LNCaP clone FGC (cell line): ENCODE results near the gene SRGAP1.

ENCODE experiments used
- DNase-seq: peaks from one replicate; pipeline ENCODE4 v3.0.0-alpha.2; 2011; ENCODE audit warnings: low read depth
- H3K4me3 ChIP-seq: 2 replicates; pipeline ENCODE4 v1.5.1; 2011; ENCODE audit warnings: mild to moderate bottlenecking, low read depth, low read length, control low read depth
- TF ChIP-seq, protein P1 (sequence below): IDR thresholded peaks from 2 replicates; pipeline ENCODE4 v1.5.1; 2012; ENCODE audit warnings: mild to moderate bottlenecking; ENCODE audit not compliant: control insufficient read depth, insufficient read depth; ENCODE audit errors: extremely low read depth

SRGAP1 gene

GRCh38 chr12:63845726-63846125 is 1.2 kb downstream of the SRGAP1 start:
- no peak for DNase-seq
- TF ChIP-seq, protein P1, sequence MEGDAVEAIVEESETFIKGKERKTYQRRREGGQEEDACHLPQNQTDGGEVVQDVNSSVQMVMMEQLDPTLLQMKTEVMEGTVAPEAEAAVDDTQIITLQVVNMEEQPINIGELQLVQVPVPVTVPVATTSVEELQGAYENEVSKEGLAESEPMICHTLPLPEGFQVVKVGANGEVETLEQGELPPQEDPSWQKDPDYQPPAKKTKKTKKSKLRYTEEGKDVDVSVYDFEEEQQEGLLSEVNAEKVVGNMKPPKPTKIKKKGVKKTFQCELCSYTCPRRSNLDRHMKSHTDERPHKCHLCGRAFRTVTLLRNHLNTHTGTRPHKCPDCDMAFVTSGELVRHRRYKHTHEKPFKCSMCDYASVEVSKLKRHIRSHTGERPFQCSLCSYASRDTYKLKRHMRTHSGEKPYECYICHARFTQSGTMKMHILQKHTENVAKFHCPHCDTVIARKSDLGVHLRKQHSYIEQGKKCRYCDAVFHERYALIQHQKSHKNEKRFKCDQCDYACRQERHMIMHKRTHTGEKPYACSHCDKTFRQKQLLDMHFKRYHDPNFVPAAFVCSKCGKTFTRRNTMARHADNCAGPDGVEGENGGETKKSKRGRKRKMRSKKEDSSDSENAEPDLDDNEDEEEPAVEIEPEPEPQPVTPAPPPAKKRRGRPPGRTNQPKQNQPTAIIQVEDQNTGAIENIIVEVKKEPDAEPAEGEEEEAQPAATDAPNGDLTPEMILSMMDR = no peak
- H3K4me3 ChIP-seq = no peak overlapping the region

DNA sequence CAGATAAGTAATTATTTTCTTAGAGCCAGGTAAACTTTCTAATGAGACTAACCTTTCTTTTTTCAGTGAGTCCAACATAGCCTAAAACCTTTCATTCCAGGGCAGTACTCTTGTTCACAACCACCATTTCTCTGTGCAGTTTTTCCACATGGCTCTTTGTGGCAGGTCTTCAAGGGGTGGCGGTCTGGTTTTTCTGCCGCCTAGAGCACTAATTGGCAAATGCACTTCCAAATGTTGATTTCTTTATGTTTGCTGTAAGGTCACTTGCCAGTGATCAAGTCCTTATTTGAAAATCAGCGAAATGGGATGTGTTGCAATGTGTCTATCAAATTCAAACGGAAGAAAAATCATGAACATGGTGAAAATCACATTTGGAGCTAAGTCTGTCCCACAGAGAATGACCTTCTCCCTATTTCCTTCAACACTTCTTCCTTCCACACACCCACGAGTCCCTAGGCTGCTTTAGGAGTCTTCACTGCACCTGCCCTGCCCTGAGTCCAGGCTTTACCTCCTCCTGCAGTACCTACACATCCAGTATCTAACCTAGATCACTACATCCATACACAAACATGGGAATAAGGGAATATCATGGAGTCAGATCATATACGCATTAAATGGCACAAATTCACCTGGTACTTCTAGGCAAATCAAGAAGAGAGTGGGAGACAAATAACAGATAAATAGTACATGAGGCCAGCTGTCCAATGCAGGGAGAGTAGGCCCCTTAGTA is 1.9 kb downstream of the SRGAP1 start:
- no peak overlapping the region for H3K4me3 ChIP-seq
- TF ChIP-seq, protein P1 = no peak

DNA sequence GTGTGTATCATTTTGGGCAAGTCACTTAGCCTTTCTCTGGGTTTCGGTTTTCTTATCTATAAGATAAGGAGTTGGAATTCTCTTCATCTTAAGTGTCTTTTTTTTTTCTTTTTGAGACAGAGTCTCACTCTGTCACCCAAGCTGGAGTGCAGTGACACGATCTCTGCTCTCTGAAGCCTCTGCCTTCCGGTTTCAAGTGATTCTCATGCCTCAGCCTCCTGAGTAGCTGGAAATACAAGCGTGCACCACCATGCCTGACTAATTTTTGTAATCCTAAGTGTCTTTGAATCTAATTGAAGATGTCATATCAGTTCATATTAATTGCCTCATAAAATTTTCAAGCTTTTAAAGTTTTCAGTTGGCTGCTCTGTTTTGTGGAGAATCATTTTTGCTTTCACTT is 4.0 kb downstream of the SRGAP1 start:
- H3K4me3 ChIP-seq = no peak overlapping the region
- DNase-seq = no peak
- TF ChIP-seq, protein P1 = no peak

More for the DNA sequence above, 1.9 kb downstream of the SRGAP1 start:
- DNase-seq = no peak

DNA sequence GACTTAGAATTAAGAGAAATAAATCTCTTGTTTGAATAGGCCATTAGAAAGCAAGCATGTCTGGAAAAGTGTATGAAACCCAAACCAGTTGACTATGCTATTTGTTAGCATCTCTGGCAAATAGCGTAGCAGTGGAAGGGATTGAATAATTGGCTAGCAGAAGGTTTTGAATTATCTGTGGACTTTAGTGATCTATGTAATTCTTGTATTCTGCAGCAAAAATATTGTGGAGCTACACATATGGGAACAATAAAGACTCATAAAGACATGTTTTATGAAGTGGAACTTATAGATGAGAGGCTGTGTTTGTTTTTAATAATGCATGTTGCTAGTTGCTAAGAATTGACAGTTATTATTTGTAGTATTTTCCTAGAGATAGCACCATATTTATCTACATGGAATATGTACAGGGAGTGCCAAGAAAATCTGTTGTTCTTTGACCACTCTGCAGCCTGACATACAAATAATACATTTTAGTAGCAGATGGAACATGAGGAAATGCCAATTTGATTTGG is 4.7 kb downstream of the SRGAP1 start:
- no peak overlapping the region for H3K4me3 ChIP-seq
- TF ChIP-seq, protein P1 = no peak
- no peak for DNase-seq

GRCh38 chr12:63849641-63850040 is 5.1 kb downstream of the SRGAP1 start:
- TF ChIP-seq, protein P1 = no peak
- no peak for DNase-seq
- no peak overlapping the region for H3K4me3 ChIP-seq

DNA sequence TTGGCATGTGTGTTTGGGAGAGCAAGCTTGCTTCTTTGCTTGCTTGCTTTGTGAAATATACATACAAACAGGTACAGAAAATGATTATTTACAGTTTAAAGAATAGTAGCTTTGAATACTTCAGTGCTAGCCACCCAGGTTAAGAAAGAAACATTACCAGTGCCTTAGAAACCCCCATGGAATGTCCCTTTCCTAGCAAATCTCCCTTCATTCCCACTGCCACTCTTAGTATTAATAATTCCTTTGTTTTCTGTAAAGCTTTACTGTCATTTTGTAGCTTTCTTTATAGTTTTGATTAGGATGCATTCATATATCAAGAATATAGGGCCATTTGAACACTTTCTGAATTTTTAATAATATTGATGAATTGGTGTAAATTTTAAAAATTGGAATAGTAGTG is 9.5 kb downstream of the SRGAP1 start:
- H3K4me3 ChIP-seq = no peak overlapping the region
- DNase-seq = no peak
- TF ChIP-seq, protein P1 = no peak

GRCh38 chr12:63855299-63855698 is 10.8 kb downstream of the SRGAP1 start:
- no peak for DNase-seq
- TF ChIP-seq, protein P1 = no peak
- H3K4me3 ChIP-seq = no peak overlapping the region
